Motor neuron (in vitro differentiated cells): Measurements from ENCODE around the gene THRA. TPM values are rescaled to one million over a fixed set of nuclear protein-coding genes. Genes with fewer than 3 reads are reported as not detected.

ENCODE experiments used
- ATAC-seq, 8 experiments: fragments of 200-7000 bp; cut with Tn5 transposase; replicated peaks in 6 of 8; 2 replicates each; pipeline ENCODE4 v1.8.0; 2021; ENCODE audit warnings: mild to moderate bottlenecking in 8 of 8, moderate library complexity in 8 of 8
- H3K27ac ChIP-seq, 2 donors: fragments of 250-450 bp; sonication (Bioruptor Pico); 2 replicates each; pipeline ENCODE4 v1.9.0; 2021; ENCODE audit warnings: antibody characterized with exemption in 2 of 2, mild to moderate bottlenecking in 2 of 2, moderate library complexity in 1 of 2
- H3K4me1 ChIP-seq, 2 donors: fragments of 250-450 bp; sonication (Bioruptor Pico); replicated peaks in 1 of 2; 2 replicates each; pipeline ENCODE4 v1.6.1; 2021; ENCODE audit warnings: antibody characterized with exemption in 2 of 2, mild to moderate bottlenecking in 2 of 2, moderate library complexity in 1 of 2
- H3K4me3 ChIP-seq, 5 donors: fragments of 250-450 bp; sonication (Bioruptor Pico); 2 replicates each; pipeline ENCODE4 v1.9.0; 2021; ENCODE audit warnings: antibody characterized with exemption in 5 of 5, mild to moderate bottlenecking in 5 of 5, moderate library complexity in 4 of 5
- WGBS, 10 experiments: fragments of 450-650 bp; shearing (Covaris generic); methylation state at CpG; one replicate each; pipeline ENCODE4 v1.0.0; 2022; 5-methylcytosine and 5-hydroxymethylcytosine counted together
- in situ Hi-C, 9 experiments: fragments of 400-800 bp; cut with MboI; loops; one replicate each; pipeline ENCODE4 v1.15.0; 2021; ENCODE audit warnings: low sequenced_read_pairs in 9 of 9, low pct_unique_long_range_greater_than_20kb in 2 of 9; ENCODE audit not compliant: unreplicated experiment in 9 of 9
- total RNA-seq, 8 experiments: library from RNA; unstranded; fragments of 300-600 nt; gene quantifications; 2 replicates each; pipeline versions ENCODE4 v1.2.3 to v1.2.4, GENCODE V29; 2022

Gene THRA
- total RNA-seq, 8 experiments from 2014 or later = 7.2 to 66.4 (median 34.8) TPM

GRCh38 chr17:40033339-40033738, 29.4 kb upstream of the THRA start:
- WGBS, 10 experiments = 92 to 95% methylated on average over 3 to 5 of the region's 8 CpGs; no CpG with 5 or more reads in 8 of the 10 experiments
- Histone ChIP-seq H3K4me1 (no peaks in the 10 kb centered on the region), H3K27ac (no peak overlapping the region), H3K4me3 (no peak overlapping the region)
- in situ Hi-C loops = no loop called here
- ATAC-seq = no peak

GRCh38 chr17:40034426-40035161, 28.2 kb upstream of the THRA start:
- in situ Hi-C loops = no loop called here
- Histone ChIP-seq H3K4me3 (no peak overlapping the region), H3K27ac (no peak overlapping the region), H3K4me1 (peaks cover 2 to 4% of the 10 kb centered on the region in 2 donors)
- ATAC-seq = peak in 1 of 8 experiments; percentile 12
- 53 to 100% (median 86%) methylated on average over 1 to 4 of the region's 8 CpGs; no CpG with 5 or more reads in 6 of the 10 experiments for WGBS, 10 experiments

GRCh38 chr17:40035162-40035559, 27.6 kb upstream of the THRA start:
- peak; percentile 59 to 82 (median 69) for ATAC-seq
- in situ Hi-C loops = no loop called here
- H3K4me3 ChIP-seq = no peak overlapping the region
- WGBS, 10 experiments = 10 to 80% (median 23%) methylated on average over 1 to 6 of the region's 12 CpGs; no CpG with 5 or more reads in 4 of the 10 experiments
- H3K27ac ChIP-seq = no peak overlapping the region
- peaks cover 2 to 4% of the 10 kb centered on the region in 2 donors for H3K4me1 ChIP-seq

- WGBS, 10 experiments = 19 to 94% (median 40%) methylated on average over 1 to 6 of the region's 11 CpGs; no CpG with 5 or more reads in 1 of the 10 experiments
- peak; percentile 27 to 92 (median 62) for ATAC-seq
- H3K4me1 ChIP-seq = peaks cover 2 to 4% of the 10 kb centered on the region in 2 donors
- H3K4me3 ChIP-seq = no peak overlapping the region
- in situ Hi-C loops = no loop called here
- H3K27ac ChIP-seq = no peak overlapping the region
Measured at GRCh38 chr17:40038882-40039513, 23.8 kb upstream of the THRA start.

GRCh38 chr17:40041196-40041595, 21.6 kb upstream of the THRA start:
- peaks cover 2 to 4% of the 10 kb centered on the region in 2 donors for H3K4me1 ChIP-seq
- H3K4me3 ChIP-seq = no peak overlapping the region
- in situ Hi-C loops = no loop called here
- H3K27ac ChIP-seq = no peak overlapping the region
- ATAC-seq = no peak
- WGBS, 10 experiments = 83 to 100% (median 100%) methylated on average over 1 to 2 of the region's 2 CpGs; no CpG with 5 or more reads in 2 of the 10 experiments

- Histone ChIP-seq H3K4me3 (no peak overlapping the region), H3K4me1 (peaks cover 4 to 9% of the 10 kb centered on the region in 2 donors), H3K27ac (no peak overlapping the region)
- ATAC-seq = no peak
- WGBS, 10 experiments = 55 to 82% (median 70%) methylated on average over 2 to 6 of the region's 6 CpGs; no CpG with 5 or more reads in 5 of the 10 experiments
- in situ Hi-C loops = no loop called here
Measured at GRCh38 chr17:40056379-40057015, 6.3 kb upstream of the THRA start.

- in situ Hi-C loops = no loop called here
- no peak overlapping the region for H3K27ac ChIP-seq
- H3K4me1 ChIP-seq = peaks cover 7 to 16% of the 10 kb centered on the region in 2 donors
- WGBS, 10 experiments = 0 to 92% (median 71%) methylated on average over 1 to 6 of the region's 8 CpGs; no CpG with 5 or more reads in 2 of the 10 experiments
- H3K4me3 ChIP-seq = no peak overlapping the region
- ATAC-seq = no peak
Measured at GRCh38 chr17:40058186-40058784, 4.5 kb upstream of the THRA start.

GRCh38 chr17:40058865-40059264, 3.9 kb upstream of the THRA start:
- Histone ChIP-seq H3K4me3 (no peak overlapping the region), H3K4me1 (peaks cover 7 to 13% of the 10 kb centered on the region in 2 donors), H3K27ac (no peak overlapping the region)
- 80 to 100% (median 100%) methylated on average over 1 of the region's 1 CpG; no CpG with 5 or more reads in 6 of the 10 experiments for WGBS, 10 experiments
- in situ Hi-C loops = no loop called here
- ATAC-seq = no peak

- 0 to 93% (median 51%) methylated on average over 1 to 5 of the region's 8 CpGs; no CpG with 5 or more reads in 4 of the 10 experiments for WGBS, 10 experiments
- H3K27ac ChIP-seq = no peak overlapping the region
- no peak overlapping the region for H3K4me3 ChIP-seq
- no peak for ATAC-seq
- in situ Hi-C loops = no loop called here
- peaks cover 16 to 21% of the 10 kb centered on the region in 2 donors for H3K4me1 ChIP-seq
Measured at GRCh38 chr17:40059729-40060475, 2.9 kb upstream of the THRA start.

GRCh38 chr17:40060887-40061608, 1.7 kb upstream of the THRA start:
- ATAC-seq = no peak
- Histone ChIP-seq H3K27ac (no peak overlapping the region), H3K4me3 (no peak overlapping the region), H3K4me1 (peaks cover 26 to 29% of the 10 kb centered on the region in 2 donors)
- in situ Hi-C loops = no loop called here
- 0 to 93% (median 59%) methylated on average over 1 to 6 of the region's 11 CpGs; no CpG with 5 or more reads in 4 of the 10 experiments for WGBS, 10 experiments

GRCh38 chr17:40061609-40062038, 1.1 kb upstream of the THRA start:
- H3K27ac ChIP-seq = no peak overlapping the region
- peaks cover 29% of the 10 kb centered on the region in 2 donors for H3K4me1 ChIP-seq
- in situ Hi-C loops = no loop called here
- 83 to 100% methylated on average over 1 to 2 of the region's 10 CpGs; no CpG with 5 or more reads in 8 of the 10 experiments for WGBS, 10 experiments
- ATAC-seq = no peak
- no peak overlapping the region for H3K4me3 ChIP-seq
